ENCODE results near the gene ADAM12.

Gene ADAM12

DNA sequence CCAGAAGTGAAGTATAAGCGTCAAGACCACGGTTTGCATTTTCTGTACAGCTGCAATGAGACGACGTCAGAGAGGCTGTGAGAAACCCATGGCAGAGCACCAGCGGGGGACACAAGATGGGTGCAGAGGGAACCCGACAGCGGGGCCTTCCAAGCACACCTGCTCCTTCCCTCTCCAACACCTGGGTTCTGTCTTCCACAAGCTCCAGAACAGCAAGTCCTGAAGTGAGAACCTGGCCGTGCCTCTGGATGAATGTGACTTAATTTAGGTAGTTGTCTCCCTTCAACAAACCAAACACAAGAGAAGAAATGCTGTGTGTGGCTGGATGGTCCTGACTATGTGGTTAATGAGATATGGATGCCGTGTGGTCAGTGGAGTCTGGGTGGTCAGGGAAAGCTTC is 76.1 kb downstream of the ADAM12 start:
- H3K27ac ChIP-seq: no peak overlapping the region
- TF ChIP-seq, protein P1, sequence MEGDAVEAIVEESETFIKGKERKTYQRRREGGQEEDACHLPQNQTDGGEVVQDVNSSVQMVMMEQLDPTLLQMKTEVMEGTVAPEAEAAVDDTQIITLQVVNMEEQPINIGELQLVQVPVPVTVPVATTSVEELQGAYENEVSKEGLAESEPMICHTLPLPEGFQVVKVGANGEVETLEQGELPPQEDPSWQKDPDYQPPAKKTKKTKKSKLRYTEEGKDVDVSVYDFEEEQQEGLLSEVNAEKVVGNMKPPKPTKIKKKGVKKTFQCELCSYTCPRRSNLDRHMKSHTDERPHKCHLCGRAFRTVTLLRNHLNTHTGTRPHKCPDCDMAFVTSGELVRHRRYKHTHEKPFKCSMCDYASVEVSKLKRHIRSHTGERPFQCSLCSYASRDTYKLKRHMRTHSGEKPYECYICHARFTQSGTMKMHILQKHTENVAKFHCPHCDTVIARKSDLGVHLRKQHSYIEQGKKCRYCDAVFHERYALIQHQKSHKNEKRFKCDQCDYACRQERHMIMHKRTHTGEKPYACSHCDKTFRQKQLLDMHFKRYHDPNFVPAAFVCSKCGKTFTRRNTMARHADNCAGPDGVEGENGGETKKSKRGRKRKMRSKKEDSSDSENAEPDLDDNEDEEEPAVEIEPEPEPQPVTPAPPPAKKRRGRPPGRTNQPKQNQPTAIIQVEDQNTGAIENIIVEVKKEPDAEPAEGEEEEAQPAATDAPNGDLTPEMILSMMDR (conservative IDR thresholded peaks at IDR 0.05): no peak

- H3K27ac ChIP-seq: no peak overlapping the region
- TF ChIP-seq, protein P1 (conservative IDR thresholded peaks at IDR 0.05): no peak
Measured at GRCh38 chr10:126309228-126309883, 78.9 kb downstream of the ADAM12 start.

GRCh38 chr10:126302826-126303665 is 85.2 kb downstream of the ADAM12 start:
- H3K27ac ChIP-seq: no peak overlapping the region
- TF ChIP-seq, protein P1 (conservative IDR thresholded peaks at IDR 0.05): no peak

GRCh38 chr10:126302476-126302756 is 85.9 kb downstream of the ADAM12 start:
- H3K27ac ChIP-seq: no peak overlapping the region
- TF ChIP-seq, protein P1 (conservative IDR thresholded peaks at IDR 0.05): no peak

DNA sequence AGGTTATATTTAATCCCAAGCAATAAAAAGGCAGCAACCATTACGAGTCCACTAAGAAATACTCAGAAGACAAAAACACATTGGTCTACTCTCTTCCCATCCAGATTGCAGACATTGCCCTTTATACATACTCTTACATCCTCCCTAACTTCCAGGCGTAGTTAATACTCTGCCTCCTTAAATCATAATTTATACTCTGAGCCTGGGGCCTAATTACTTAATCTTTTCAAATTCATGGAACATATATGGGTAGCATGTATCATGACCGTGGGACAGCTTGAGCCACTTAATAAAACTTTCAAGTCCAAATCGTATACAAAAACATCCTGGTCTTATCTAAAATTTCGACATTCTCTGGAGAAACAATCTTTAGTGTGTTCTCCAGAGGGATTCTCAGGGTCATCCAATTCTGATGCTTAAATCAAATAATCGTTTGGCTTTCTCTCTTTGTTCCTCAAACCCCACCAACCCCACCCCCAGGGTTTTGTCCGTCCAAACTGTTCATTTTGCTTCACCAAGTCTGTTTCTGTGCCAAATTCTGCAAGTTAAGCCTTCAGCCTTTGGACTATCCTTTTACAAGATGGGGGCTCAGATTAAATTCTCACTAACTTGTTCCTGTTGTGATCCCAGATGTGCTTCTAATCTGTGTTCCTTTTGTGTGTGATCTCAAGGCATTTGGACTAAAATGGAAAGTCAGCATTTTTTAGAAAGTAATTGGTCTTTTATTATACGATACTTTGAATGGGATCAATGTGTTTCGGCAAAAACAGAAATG is 86.4 kb downstream of the ADAM12 start:
- no peak overlapping the region for H3K27ac ChIP-seq
- TF ChIP-seq, protein P1 (conservative IDR thresholded peaks at IDR 0.05): no peak

DNA sequence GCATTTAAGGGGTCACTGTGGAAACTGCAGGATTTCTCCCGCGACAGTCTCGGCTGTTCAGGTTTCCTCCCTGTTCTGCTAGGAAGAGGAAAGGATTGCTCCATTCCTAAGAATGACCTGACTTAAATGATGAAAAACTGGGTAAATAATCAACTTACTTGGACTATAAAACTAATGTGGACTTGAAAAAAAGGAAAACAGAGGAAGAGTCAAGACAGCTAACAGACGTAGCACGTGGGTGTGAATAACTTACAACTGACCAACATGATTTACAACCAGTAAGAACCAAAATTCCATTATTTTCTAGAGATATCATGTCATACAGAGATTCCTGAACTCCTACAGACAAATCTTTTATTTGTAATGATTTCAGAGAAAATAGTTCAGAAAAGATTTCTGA is 93.8 kb downstream of the ADAM12 start:
- H3K27ac ChIP-seq: no peak overlapping the region
- TF ChIP-seq, protein P1 (conservative IDR thresholded peaks at IDR 0.05): no peak

DNA sequence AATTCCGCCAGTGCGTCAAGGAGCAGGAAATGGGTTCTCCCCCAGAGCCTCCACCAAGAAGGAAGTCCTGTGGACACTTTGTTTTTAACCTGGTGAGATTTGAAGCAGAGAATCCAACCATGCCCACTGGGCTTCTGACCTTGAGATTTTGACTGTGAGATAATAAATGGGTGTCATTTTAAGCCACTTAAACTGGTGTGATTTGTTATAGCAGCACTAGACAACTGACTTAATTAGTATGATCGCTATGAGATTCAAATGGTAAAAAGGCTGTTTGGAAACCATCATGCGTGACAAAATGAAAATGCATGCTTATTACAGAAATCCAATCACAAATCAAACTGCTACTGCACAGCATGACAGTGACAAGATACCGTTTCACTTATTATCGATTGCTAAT is 98.0 kb downstream of the ADAM12 start:
- TF ChIP-seq, protein P1 (conservative IDR thresholded peaks at IDR 0.05): no peak
- no peak overlapping the region for H3K27ac ChIP-seq
